Ovary (tissue), 3 donors: ENCODE data around the gene FOXP1.

Source experiments
- CTCF ChIP-seq, 3 donors: fragments of 450-650 bp in 2 of 3; fragments of 200-600 bp in 1 of 3; IDR thresholded peaks; one replicate each; pipeline versions ENCODE4 v1.5.1 to v1.8.0; 2016 to 2022; ENCODE audit warnings: antibody characterized with exemption in 3 of 3, mild to moderate bottlenecking in 1 of 3
- POLR2A ChIP-seq: fragments of 450-650 bp; IDR thresholded peaks from one replicate; pipeline ENCODE4 v1.6.1; 2017; ENCODE audit warnings: antibody characterized with exemption, mild to moderate bottlenecking, moderate library complexity
- donor health status: DM: no; HTN: no; CAD: no.

GRCh38 chr3:70919661-70920060 lies 663.9 kb downstream of the FOXP1 start:
- TF ChIP-seq POLR2A (no peak), CTCF (IDR thresholded peaks at IDR 0.05) (no peak)
